ENCODE data around the gene UTY.

UTY gene

DNA sequence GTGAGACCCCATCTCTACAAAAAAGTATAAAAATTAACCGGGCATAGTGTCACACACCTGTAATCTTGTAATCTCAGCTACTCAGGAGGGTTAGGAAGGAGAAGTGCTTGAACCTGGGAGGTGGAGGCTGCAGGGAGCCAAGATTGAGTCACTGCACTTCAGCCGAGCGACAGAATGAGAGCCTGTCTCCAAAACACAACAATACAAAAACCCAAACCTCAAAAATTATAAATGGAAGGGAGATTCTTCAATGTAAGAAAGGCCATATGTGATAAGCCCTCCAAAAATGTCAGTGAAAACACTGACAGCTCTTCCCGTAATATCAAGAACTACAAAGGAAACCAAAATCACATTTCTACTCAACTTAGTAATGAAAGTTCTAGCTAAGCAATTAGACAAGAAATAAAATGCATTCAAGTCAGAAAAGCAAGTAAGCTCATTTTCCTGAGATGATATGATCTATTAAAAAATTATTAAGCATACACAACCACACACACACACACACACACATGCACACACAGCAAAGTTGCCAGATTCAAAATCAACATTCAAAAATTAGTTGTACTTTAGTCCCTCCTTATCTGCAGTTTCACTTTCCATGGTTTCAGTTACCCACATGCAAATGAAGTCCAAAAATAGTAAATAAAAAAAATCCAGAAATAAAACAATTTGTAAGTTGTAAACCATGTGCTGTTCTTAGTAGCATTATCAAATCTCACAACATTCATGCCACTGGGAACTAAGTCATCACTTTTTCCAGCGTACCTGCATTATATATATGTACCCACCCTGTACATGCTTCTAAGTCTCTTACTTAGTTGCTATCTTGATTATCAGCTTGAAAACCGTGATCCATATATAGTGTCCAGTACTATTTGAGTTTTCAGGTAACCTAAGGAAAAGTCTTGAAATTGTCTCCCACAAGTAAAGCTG lies 108.7 kb downstream of the UTY start:
- H3K4me3 ChIP-seq (ENCODE audit: low read length): no peak overlapping the region
- no peaks in the 10 kb centered on the region for H3K4me1 ChIP-seq (ENCODE audit: control insufficient read depth, insufficient read depth, low read length)
- H3K9ac ChIP-seq (ENCODE audit: low read length): no peak overlapping the region
- H3K27me3 ChIP-seq (ENCODE audit: control insufficient read depth, insufficient read depth, low read length): no peaks in the 10 kb centered on the region
- H3K36me3 ChIP-seq (ENCODE audit: control insufficient read depth, insufficient read depth, low read length): no peaks in the 10 kb centered on the region
- no peak overlapping the region for H3K27ac ChIP-seq (ENCODE audit: low read depth, low read length)

DNA sequence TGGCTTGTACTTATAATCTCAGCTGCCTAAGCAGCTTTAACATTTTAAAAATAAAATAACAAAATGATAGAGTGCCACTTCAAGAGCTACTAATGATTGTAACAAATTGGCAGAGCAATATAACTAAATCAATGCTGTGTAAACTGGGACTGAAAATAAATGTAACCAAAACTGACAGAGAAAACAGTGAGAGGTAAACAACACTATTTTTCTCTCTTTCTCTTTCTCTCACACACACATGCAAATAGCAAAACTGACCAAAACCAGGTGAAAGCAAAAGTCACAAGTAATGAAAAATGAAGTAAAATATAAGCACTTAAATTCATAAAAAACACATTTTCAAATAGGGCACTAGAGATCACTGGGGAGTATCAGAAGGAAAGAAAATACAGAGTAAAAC lies 109.6 kb downstream of the UTY start:
- Histone ChIP-seq H3K27me3 (ENCODE audit: control insufficient read depth, insufficient read depth, low read length) (no peaks in the 10 kb centered on the region), H3K36me3 (ENCODE audit: control insufficient read depth, insufficient read depth, low read length) (no peaks in the 10 kb centered on the region), H3K4me3 (ENCODE audit: low read length) (no peak overlapping the region), H3K4me1 (ENCODE audit: control insufficient read depth, insufficient read depth, low read length) (no peaks in the 10 kb centered on the region), H3K27ac (ENCODE audit: low read depth, low read length) (no peak overlapping the region), H3K9ac (ENCODE audit: low read length) (no peak overlapping the region)

DNA sequence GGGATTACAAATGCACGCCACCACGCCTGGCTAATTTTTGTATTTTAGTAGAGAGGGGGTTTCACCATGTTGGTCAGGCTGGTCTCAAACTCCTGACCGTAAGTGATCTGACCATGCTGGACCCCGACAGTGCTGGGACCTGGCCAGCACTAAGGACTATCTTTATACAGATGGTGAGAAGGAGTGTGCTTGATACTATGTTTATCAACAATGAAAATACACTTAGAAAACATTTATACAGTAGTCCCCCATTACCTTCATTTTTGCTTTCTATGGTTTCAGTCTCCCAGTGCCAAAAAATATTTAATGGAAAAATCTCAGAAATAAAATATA lies 111.4 kb downstream of the UTY start:
- H3K36me3 ChIP-seq (ENCODE audit: control insufficient read depth, insufficient read depth, low read length): no peaks in the 10 kb centered on the region
- no peak overlapping the region for H3K4me3 ChIP-seq (ENCODE audit: low read length)

DNA sequence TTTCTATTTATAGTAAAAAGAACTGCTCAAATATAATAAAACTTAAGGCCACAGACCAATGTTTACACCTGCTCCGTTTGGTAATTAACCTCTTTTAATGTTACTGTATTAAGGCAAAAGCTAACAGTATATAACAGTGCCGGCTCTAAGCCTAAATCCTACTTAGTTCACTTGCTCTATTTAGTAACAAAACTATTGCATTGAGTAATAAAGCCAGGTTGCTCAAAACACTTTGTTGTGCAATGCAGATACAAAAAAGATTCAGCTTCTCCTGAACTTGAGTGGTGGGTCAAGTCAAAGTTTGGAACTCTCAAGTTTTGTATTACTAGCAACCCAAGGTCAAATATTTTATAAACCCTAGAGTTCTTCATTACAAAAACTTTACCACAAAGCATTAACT lies 116.2 kb downstream of the UTY start:
- no peak overlapping the region for H3K4me3 ChIP-seq (ENCODE audit: low read length)
- H3K27me3 ChIP-seq (ENCODE audit: control insufficient read depth, insufficient read depth, low read length): no peaks in the 10 kb centered on the region
- no peaks in the 10 kb centered on the region for H3K36me3 ChIP-seq (ENCODE audit: control insufficient read depth, insufficient read depth, low read length)
- H3K27ac ChIP-seq (ENCODE audit: low read depth, low read length): no peak overlapping the region
- H3K4me1 ChIP-seq (ENCODE audit: control insufficient read depth, insufficient read depth, low read length): no peaks in the 10 kb centered on the region
- H3K9ac ChIP-seq (ENCODE audit: low read length): no peak overlapping the region

More for the DNA sequence above, 111.4 kb downstream of the UTY start:
- Histone ChIP-seq H3K9ac (ENCODE audit: low read length) (no peak overlapping the region), H3K4me1 (ENCODE audit: control insufficient read depth, insufficient read depth, low read length) (no peaks in the 10 kb centered on the region), H3K27me3 (ENCODE audit: control insufficient read depth, insufficient read depth, low read length) (no peaks in the 10 kb centered on the region), H3K27ac (ENCODE audit: low read depth, low read length) (no peak overlapping the region)

DNA sequence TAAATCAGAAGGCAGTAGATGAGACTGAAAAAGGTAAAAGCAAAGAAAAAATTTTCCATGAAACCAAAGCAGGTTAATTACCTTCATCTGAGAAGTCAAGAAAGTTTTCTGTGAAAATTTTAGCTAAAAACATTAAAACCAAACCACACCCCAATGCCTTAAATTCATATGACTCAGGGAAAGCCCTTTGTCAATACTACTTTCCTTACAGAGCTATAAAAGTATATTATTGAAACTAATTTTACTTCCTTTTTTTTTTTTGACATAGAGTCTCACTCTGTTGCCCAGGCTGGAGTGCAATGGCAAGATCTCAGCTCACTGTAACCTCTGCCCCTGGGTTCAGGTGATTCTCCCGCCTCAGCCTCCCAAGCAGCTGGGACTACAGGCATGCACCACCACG lies 117.2 kb downstream of the UTY start:
- H3K4me3 ChIP-seq (ENCODE audit: low read length): no peak overlapping the region
- no peak overlapping the region for H3K9ac ChIP-seq (ENCODE audit: low read length)
- H3K4me1 ChIP-seq (ENCODE audit: control insufficient read depth, insufficient read depth, low read length): no peaks in the 10 kb centered on the region
- H3K27me3 ChIP-seq (ENCODE audit: control insufficient read depth, insufficient read depth, low read length): no peaks in the 10 kb centered on the region
- no peaks in the 10 kb centered on the region for H3K36me3 ChIP-seq (ENCODE audit: control insufficient read depth, insufficient read depth, low read length)
- no peak overlapping the region for H3K27ac ChIP-seq (ENCODE audit: low read depth, low read length)

DNA sequence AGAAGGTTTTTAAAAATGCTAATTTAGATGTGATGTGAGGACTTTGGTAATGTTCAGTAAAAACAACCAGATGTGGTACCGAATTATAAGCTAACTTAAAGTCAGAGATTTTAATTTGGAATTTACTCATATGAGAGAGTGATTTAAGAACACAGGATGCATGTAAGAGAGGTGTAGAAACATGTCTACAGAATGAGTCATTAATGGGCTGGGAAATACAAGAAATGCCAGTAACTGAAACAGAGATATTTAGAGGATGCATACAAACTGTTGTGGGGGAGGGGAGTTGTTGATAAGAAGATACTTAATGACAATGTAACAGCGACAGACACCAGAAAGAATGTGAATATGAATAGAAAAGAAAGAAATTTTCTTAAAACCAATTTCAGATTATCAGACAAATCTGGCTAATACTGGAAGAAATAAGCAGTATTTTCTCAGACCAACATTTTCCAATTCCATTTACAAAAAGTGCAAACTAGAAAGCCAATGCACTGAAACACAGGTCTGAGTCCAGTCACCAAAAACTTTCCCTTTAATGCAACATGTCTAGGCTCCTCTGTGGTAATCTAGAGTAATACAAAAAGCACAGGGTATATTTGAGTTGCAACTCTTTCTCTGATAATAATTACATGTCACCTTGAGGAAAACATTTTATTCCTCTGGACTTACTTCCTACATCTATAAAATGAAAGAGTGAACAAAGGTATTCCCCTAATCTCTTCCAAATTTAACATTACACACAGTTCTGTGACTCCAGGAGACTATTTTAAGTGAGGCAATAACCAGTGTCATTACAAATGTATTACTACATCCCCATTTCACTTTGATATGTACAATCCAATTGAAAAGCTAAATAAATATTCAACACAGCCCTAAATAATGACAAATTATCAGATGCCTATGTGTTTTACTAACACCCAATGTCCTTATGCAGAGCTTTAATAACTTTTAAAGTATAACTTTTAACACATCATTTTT lies 117.9 kb downstream of the UTY start:
- Histone ChIP-seq H3K36me3 (ENCODE audit: control insufficient read depth, insufficient read depth, low read length) (no peaks in the 10 kb centered on the region), H3K4me3 (ENCODE audit: low read length) (no peak overlapping the region), H3K9ac (ENCODE audit: low read length) (no peak overlapping the region), H3K27me3 (ENCODE audit: control insufficient read depth, insufficient read depth, low read length) (no peaks in the 10 kb centered on the region), H3K27ac (ENCODE audit: low read depth, low read length) (no peak overlapping the region), H3K4me1 (ENCODE audit: control insufficient read depth, insufficient read depth, low read length) (no peaks in the 10 kb centered on the region)

DNA sequence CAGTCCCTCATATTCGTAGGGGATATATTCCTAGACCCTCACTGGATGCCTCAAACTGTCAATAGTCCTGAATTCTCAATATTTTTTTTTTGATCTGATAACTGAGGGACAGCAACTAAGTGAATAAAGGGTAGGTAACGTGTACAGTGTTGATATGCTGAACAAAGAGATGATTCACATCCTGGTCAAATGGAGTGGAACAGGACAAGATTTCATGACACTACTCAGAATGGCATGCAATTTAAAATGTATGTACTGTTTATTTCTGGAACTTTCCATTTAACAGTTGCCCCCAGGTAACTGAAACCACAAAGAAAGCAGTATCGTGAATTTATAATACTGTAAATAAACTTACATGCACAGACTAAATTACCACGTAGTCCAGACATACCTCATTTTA lies 128.4 kb downstream of the UTY start:
- H3K36me3 ChIP-seq (ENCODE audit: control insufficient read depth, insufficient read depth, low read length): no peaks in the 10 kb centered on the region
- H3K9ac ChIP-seq (ENCODE audit: low read length): no peak overlapping the region
- H3K27me3 ChIP-seq (ENCODE audit: control insufficient read depth, insufficient read depth, low read length): no peaks in the 10 kb centered on the region
- no peak overlapping the region for H3K4me3 ChIP-seq (ENCODE audit: low read length)
- H3K4me1 ChIP-seq (ENCODE audit: control insufficient read depth, insufficient read depth, low read length): no peaks in the 10 kb centered on the region
- no peak overlapping the region for H3K27ac ChIP-seq (ENCODE audit: low read depth, low read length)

DNA sequence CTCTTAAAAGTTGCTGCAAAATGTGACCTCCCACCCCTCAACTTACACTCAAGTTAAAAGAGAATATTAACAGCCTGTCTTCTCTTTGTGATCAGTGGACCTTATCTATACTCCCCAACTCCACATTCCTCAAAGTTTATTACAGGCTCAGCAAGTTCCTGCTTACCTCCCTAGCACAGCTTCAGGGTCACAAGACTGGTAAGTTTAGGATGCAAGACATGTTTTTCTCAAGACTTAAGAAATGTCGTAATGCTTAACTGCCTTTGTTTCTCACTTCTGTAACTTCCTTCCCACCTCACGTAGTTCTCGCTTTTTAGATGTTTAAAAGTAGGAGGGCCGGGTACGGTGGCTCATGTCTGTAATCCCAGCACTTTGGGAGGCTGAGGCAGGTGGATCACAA lies 132.7 kb downstream of the UTY start:
- Histone ChIP-seq H3K36me3 (ENCODE audit: control insufficient read depth, insufficient read depth, low read length) (no peaks in the 10 kb centered on the region), H3K4me1 (ENCODE audit: control insufficient read depth, insufficient read depth, low read length) (no peaks in the 10 kb centered on the region), H3K9ac (ENCODE audit: low read length) (no peak overlapping the region), H3K27me3 (ENCODE audit: control insufficient read depth, insufficient read depth, low read length) (no peaks in the 10 kb centered on the region), H3K4me3 (ENCODE audit: low read length) (no peak overlapping the region), H3K27ac (ENCODE audit: low read depth, low read length) (no peak overlapping the region)

DNA sequence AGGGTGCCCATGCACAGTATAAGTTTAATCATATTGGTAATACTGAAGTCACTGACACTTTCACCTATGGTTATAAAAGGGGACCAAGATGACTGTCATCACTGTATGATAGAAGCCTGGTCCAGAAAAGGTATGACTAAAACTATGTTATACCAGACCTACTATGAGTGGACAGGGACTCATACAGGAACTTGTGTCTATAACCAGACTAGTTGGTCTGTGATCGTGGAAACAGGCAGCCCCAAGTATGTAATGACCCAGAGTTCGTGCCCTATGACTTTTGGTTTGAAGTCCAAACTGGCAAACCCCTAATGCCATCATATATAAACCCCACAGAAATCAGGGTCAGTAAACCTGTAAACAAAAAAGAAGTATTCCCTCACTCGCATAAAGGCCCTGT lies 134.3 kb downstream of the UTY start:
- H3K27me3 ChIP-seq (ENCODE audit: control insufficient read depth, insufficient read depth, low read length): no peaks in the 10 kb centered on the region
- no peaks in the 10 kb centered on the region for H3K4me1 ChIP-seq (ENCODE audit: control insufficient read depth, insufficient read depth, low read length)
- H3K4me3 ChIP-seq (ENCODE audit: low read length): no peak overlapping the region
- H3K27ac ChIP-seq (ENCODE audit: low read depth, low read length): no peak overlapping the region
- no peak overlapping the region for H3K9ac ChIP-seq (ENCODE audit: low read length)
- no peaks in the 10 kb centered on the region for H3K36me3 ChIP-seq (ENCODE audit: control insufficient read depth, insufficient read depth, low read length)

DNA sequence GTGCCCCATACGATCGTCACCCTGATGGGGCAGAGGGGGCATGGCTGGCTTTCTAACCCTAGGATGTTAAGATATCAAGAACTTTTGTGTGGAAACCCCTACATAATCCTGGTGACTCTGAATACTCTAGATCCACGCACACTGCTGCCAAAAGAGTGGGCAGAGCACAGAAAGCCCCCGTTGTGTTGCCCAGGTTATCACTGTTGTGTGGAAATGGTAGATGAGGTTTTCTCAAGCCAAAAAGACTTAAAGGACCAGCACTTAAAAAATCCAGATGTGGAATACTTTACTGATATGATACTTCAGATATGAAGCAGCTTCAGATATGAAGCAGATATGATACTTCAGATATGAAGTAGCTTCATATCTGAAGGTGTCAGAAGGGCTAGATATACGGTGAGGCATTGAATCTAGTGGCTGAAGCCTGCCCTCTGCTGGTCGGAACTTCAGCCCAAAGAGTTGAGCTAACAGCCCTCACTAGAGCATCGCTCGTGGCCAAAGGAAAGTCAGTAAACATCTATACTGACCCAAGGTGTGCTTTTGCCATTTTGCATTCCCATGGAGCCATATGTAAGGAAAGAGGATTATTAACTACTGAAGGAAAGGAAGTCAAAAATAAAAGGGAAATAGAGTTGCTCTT lies 136.4 kb downstream of the UTY start:
- Histone ChIP-seq H3K27ac (ENCODE audit: low read depth, low read length) (no peak overlapping the region), H3K4me1 (ENCODE audit: control insufficient read depth, insufficient read depth, low read length) (no peaks in the 10 kb centered on the region), H3K36me3 (ENCODE audit: control insufficient read depth, insufficient read depth, low read length) (no peaks in the 10 kb centered on the region), H3K9ac (ENCODE audit: low read length) (no peak overlapping the region), H3K27me3 (ENCODE audit: control insufficient read depth, insufficient read depth, low read length) (no peaks in the 10 kb centered on the region), H3K4me3 (ENCODE audit: low read length) (no peak overlapping the region)

DNA sequence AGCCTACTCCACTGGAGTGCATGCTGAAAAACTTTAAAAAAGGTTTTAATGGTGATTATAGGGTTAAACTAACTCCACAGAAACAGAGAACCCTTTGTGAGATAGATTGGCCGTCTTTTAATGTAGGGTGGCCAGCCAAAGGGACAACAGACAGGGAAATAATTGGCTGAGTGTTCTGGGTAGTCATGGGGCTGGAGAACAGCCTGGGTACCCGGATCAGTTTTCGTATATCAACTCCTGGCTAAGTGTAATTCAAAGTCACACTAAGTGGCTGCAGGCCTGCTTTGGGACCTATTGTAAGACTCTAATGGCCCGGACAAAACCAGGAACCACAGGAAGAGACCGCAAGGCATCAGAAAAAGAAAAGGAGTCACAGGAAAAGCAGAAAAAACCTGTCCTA lies 139.9 kb downstream of the UTY start:
- no peaks in the 10 kb centered on the region for H3K36me3 ChIP-seq (ENCODE audit: control insufficient read depth, insufficient read depth, low read length)
- H3K4me1 ChIP-seq (ENCODE audit: control insufficient read depth, insufficient read depth, low read length): no peaks in the 10 kb centered on the region
- H3K9ac ChIP-seq (ENCODE audit: low read length): no peak overlapping the region
- no peak overlapping the region for H3K27ac ChIP-seq (ENCODE audit: low read depth, low read length)
- no peaks in the 10 kb centered on the region for H3K27me3 ChIP-seq (ENCODE audit: control insufficient read depth, insufficient read depth, low read length)
- no peak overlapping the region for H3K4me3 ChIP-seq (ENCODE audit: low read length)

DNA sequence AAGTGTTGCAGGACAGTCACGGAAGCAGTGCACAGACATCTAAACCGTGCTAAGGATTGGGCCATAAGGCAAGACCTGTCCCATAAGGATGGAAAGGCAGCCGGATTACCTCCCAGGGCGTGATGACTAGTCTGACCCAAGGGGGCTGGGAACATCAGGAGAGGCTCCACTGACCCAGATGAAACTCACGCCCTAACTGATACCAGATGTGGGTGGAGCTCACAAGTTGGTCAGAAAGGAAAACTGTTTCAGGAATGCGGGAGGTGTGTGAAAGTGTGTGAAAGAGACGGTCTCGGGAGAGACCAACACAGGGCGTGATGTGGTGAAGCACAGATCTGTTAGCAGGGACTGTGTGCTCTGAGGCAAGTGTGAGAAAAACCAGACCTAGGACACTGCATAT lies 140.5 kb downstream of the UTY start:
- Histone ChIP-seq H3K4me1 (ENCODE audit: control insufficient read depth, insufficient read depth, low read length) (no peaks in the 10 kb centered on the region), H3K27ac (ENCODE audit: low read depth, low read length) (no peak overlapping the region), H3K27me3 (ENCODE audit: control insufficient read depth, insufficient read depth, low read length) (no peaks in the 10 kb centered on the region), H3K4me3 (ENCODE audit: low read length) (no peak overlapping the region), H3K36me3 (ENCODE audit: control insufficient read depth, insufficient read depth, low read length) (no peaks in the 10 kb centered on the region), H3K9ac (ENCODE audit: low read length) (no peak overlapping the region)
